Brain microvascular endothelial cell (primary cell): ENCODE results near the gene ABCC9.

Source experiments
- DNase-seq: peaks from one replicate; pipeline ENCODE4 v3.0.0-alpha.2; 2020
- H3K27ac ChIP-seq: fragments of 250-450 bp; sonication (Bioruptor Pico); 2 replicates; pipeline ENCODE4 v1.5.1; 2020; ENCODE audit warnings: mild to moderate bottlenecking, moderate library complexity
- H3K27me3 ChIP-seq: fragments of 250-450 bp; sonication (Bioruptor Pico); replicated peaks from 2 replicates; pipeline ENCODE4 v1.5.1; 2020; ENCODE audit warnings: mild to moderate bottlenecking
- H3K36me3 ChIP-seq: fragments of 250-450 bp; sonication (Bioruptor Pico); replicated peaks from 2 replicates; pipeline ENCODE4 v1.5.1; 2020; ENCODE audit warnings: mild to moderate bottlenecking
- H3K4me3 ChIP-seq: 2 replicates; pipeline ENCODE4 v1.5.1; 2011; ENCODE audit warnings: low read depth, mild to moderate bottlenecking, control low read depth, low read length, moderate library complexity
- in situ Hi-C: cut with HindIII; loops from 2 replicates; pipeline ENCODE4 v1.10.0; 2017; ENCODE audit warnings: low sequenced_read_pairs, low pct_ligation_motif_present
- TF ChIP-seq, protein P1 (sequence below): IDR thresholded peaks from 2 replicates; pipeline ENCODE4 v1.5.1; 2011; ENCODE audit warnings: low read depth, mild to moderate bottlenecking, moderate library complexity, low read length, control low read depth, inconsistent platforms; ENCODE audit errors: missing control alignments

ABCC9 gene

DNA sequence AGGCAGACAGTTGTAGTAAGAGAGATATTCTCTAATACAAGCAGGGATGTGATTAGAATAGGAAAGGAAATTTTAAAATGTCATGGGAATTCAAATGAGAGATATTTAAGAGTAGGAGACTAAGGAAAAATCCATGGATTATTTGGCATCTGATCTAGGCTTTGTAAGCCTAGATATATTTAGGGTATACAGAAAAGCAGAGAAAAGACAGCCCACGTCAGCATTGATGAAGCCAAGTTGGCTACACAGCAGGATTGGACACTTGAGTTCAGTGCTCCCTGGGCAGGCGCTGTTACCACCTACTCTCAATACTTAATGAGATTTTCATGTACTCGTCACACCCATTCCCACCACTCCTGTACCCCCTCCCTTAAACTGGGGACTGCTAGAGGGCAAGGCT lies 165.1 kb downstream of the ABCC9 start:
- in situ Hi-C loops, result no loop called here
- H3K27me3 ChIP-seq, result no peaks in the 10 kb centered on the region
- H3K36me3 ChIP-seq, result no peaks in the 10 kb centered on the region
- no peak overlapping the region for H3K4me3 ChIP-seq
- no peak for DNase-seq
- no peak overlapping the region for H3K27ac ChIP-seq
- TF ChIP-seq, protein P1, sequence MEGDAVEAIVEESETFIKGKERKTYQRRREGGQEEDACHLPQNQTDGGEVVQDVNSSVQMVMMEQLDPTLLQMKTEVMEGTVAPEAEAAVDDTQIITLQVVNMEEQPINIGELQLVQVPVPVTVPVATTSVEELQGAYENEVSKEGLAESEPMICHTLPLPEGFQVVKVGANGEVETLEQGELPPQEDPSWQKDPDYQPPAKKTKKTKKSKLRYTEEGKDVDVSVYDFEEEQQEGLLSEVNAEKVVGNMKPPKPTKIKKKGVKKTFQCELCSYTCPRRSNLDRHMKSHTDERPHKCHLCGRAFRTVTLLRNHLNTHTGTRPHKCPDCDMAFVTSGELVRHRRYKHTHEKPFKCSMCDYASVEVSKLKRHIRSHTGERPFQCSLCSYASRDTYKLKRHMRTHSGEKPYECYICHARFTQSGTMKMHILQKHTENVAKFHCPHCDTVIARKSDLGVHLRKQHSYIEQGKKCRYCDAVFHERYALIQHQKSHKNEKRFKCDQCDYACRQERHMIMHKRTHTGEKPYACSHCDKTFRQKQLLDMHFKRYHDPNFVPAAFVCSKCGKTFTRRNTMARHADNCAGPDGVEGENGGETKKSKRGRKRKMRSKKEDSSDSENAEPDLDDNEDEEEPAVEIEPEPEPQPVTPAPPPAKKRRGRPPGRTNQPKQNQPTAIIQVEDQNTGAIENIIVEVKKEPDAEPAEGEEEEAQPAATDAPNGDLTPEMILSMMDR, result no peak

DNA sequence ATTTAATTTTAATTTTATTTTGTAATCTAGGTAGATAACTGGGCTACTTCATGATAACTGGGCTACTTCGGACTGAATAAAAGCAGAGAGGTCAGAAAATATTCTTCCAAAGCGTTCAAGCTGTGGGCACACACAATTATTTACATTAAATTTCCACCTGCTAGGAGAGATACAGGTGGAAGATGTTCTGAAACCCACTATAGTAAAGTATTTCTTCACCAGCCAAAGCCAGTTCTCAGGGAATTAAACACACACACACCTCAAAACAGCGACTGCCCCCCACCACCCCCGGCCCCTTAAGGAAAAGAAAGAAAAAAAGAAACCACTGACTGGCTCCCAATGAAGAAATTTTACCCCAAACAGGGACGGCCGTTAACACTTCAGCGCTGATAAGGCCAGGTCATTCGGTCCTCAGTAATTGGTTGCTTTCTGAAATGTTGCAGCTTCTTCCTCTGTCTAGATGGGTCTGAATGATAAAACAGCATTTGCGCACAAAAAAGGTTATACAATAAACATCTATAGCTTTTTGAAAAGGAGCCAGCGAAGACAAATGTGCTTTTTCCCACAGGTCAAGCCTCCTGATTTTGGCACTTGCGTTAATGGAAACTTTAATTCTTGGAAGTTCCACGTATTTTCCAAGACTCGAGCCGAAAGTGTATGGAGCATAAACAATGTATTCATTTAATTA lies 165.9 kb downstream of the ABCC9 start:
- DNase-seq, result no peak
- in situ Hi-C loops, result no loop called here
- TF ChIP-seq, protein P1, result no peak
- no peaks in the 10 kb centered on the region for H3K27me3 ChIP-seq
- no peaks in the 10 kb centered on the region for H3K36me3 ChIP-seq
- peak overlapping the region; percentile 63 for H3K4me3 ChIP-seq
- no peak overlapping the region for H3K27ac ChIP-seq

DNA sequence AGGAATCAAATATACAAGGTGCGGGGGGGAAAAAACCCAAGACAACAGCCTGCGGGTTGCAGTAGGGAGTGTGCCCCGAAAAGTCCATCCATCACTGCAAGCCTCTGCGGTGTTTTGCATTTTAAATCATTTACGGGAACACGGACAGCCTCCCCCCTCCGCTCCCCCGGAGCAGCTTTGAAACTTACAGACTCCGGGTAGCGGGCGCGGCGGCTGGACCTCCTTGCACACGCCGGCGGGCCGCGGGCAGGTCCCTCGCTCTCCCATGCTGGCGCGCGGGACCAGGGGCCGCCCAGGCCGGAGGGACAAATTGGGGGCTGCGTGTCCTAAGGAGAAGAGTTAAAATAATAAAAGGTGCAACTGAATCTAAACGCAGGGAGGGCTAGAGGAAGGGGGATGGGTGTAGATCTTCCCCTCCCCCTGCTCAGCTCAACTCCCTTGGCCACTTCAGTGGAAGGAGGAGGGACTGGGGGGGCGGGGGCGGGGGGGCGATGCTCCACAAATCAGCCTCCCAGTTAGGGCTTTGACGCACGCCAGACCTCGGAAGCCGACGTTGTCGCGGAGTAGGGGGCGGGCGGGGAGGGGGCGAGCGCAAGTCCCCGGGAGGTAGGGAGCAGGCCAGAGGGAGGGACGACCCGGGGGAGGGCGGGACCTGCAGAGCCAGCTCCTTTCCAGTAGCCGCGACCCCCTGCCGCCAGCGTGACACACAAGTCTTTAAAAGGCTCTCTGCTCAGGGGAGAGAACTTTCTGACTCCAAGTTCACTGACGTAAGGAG lies 166.7 kb downstream of the ABCC9 start, which contains the start of gene KCNJ8:
Gene KCNJ8, minus strand, starts transcription at position 349 of the 775 bp plus-strand sequence. CDS start 1,090 bp downstream, outside the sequence.
- peak; percentile 31 for DNase-seq
- no peaks in the 10 kb centered on the region for H3K36me3 ChIP-seq
- in situ Hi-C loops, result no loop called here
- TF ChIP-seq, protein P1, result no peak
- H3K4me3 ChIP-seq, result peak within 1 kb of the TSS; percentile 63
- no peaks in the 10 kb centered on the region for H3K27me3 ChIP-seq
- no peak within 1 kb of the TSS for H3K27ac ChIP-seq

DNA sequence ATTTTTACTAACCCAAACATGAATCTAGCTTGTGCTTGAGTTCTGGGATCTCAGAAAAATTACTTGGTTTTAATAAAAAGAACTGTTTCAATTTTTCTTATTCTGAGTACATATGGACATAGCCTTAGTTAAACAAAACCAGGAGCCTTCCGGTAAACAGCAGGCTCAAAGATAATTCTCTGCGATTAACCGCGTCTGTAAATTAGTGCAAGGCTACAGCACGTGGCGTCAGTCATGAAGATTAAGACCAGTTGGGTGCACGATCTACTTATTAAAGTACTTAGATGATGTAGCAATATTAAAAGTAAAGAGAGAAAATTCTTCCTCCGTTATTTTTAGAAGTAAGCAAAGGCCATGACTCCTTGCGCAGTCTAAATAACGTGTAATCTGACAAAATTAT lies 167.4 kb downstream of the ABCC9 start:
- TF ChIP-seq, protein P1, result no peak
- Histone ChIP-seq H3K36me3 (no peaks in the 10 kb centered on the region), H3K27me3 (no peaks in the 10 kb centered on the region), H3K4me3 (peak overlapping the region; percentile 63), H3K27ac (no peak overlapping the region)
- in situ Hi-C loops, result no loop called here
- no peak for DNase-seq

DNA sequence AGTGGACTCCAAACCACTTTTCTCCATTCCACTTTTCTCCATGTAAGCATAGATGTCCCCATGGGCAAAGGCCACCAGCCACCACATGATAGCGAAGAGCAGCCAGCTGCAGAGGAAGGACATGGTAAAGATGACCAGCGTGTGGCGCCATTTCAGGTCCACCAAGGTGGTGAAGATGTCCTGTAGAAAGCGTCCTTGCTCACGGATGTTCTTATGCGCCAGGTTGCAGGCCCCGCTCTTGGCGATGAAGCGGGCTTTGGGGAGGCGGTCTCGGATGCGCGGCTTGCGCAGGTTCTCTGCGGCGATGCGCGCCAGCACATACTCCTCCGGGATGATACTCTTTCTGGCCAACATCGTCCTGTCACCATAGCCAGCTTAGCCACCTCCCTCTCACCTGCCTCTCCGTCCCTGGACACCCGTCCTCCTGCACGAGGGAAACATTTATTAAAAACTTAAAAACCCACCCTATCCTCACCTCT lies 167.9 kb downstream of the ABCC9 start:
- in situ Hi-C loops, result no loop called here
- H3K27ac ChIP-seq, result no peak overlapping the region
- H3K36me3 ChIP-seq, result no peaks in the 10 kb centered on the region
- TF ChIP-seq, protein P1, result peak; percentile 62
- peak overlapping the region; percentile 63 for H3K4me3 ChIP-seq
- DNase-seq, result peak; percentile 27
- no peaks in the 10 kb centered on the region for H3K27me3 ChIP-seq
